ENCODE measurements around the gene GRWD1.

GRWD1 gene

GRCh38 chr19:48455908-48456562 lies 10.3 kb downstream of the GRWD1 start:
- DNase-seq (ENCODE audit: low read depth), result no peak
- no peak overlapping the region for H3K4me3 ChIP-seq (ENCODE audit: low read length)
- no peak for TF ChIP-seq CTCF (conservative IDR thresholded peaks at IDR 0.05; ENCODE audit: low read length)

- no peak overlapping the region for H3K4me3 ChIP-seq (ENCODE audit: low read length)
- no peak for TF ChIP-seq CTCF (conservative IDR thresholded peaks at IDR 0.05; ENCODE audit: low read length)
- DNase-seq (ENCODE audit: low read depth), result no peak
These were observed 11.1 kb downstream of the GRWD1 start for GRCh38 chr19:48456864-48457263.

DNA sequence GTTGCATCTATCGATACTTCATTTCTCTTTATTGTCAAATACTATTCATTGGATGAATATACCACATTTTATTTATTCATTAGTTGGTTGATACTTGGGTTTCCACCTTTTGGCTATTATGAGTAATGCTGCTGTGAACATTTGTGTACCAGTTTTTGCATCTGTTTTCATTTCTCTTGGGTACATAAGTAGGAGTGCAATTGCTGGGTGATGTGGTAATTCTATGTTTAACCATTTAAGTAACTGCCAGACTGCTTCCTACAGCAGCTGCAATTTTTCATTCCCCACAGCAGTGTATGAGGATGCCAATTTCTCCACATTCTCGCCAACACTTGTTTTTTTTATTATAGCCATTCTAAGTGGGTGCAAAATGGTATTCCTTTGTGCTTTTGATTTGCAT lies 12.2 kb downstream of the GRWD1 start:
- H3K4me3 ChIP-seq (ENCODE audit: low read length), result no peak overlapping the region
- peak; percentile 15; the same call in 1 of the 2 replicates for TF ChIP-seq CTCF (conservative IDR thresholded peaks at IDR 0.05; ENCODE audit: low read length)
- peak; percentile 58 for DNase-seq (ENCODE audit: low read depth)

- no peak for DNase-seq (ENCODE audit: low read depth)
- H3K4me3 ChIP-seq (ENCODE audit: low read length), result no peak overlapping the region
- no peak for TF ChIP-seq CTCF (conservative IDR thresholded peaks at IDR 0.05; ENCODE audit: low read length)
These were observed 15.8 kb downstream of the GRWD1 start for GRCh38 chr19:48461651-48461981.

- no peak for DNase-seq (ENCODE audit: low read depth)
- no peak for TF ChIP-seq CTCF (conservative IDR thresholded peaks at IDR 0.05; ENCODE audit: low read length)
- no peak overlapping the region for H3K4me3 ChIP-seq (ENCODE audit: low read length)
These were observed 16.3 kb downstream of the GRWD1 start for GRCh38 chr19:48461982-48462655.

- no peak overlapping the region for H3K4me3 ChIP-seq (ENCODE audit: low read length)
- DNase-seq (ENCODE audit: low read depth), result no peak
- TF ChIP-seq CTCF (conservative IDR thresholded peaks at IDR 0.05; ENCODE audit: low read length), result no peak
These were observed 19.4 kb downstream of the GRWD1 start for GRCh38 chr19:48465215-48465614.
